HG02571 (cell line): ENCODE measurements around the gene C12orf56.
"Not testable (repeated sequence)": the region's sequence is repeated elsewhere in the genome, so short reads cannot be mapped to it uniquely, and the experiment has no call there.

Experiments
- ATAC-seq: cut with Tn5 transposase; IDR thresholded peaks from one replicate; pipeline ENCODE4 v1.9.1; 2021; ENCODE audit warnings: mild to moderate bottlenecking, moderate library complexity; ENCODE audit not compliant: unreplicated experiment

Gene C12orf56

DNA sequence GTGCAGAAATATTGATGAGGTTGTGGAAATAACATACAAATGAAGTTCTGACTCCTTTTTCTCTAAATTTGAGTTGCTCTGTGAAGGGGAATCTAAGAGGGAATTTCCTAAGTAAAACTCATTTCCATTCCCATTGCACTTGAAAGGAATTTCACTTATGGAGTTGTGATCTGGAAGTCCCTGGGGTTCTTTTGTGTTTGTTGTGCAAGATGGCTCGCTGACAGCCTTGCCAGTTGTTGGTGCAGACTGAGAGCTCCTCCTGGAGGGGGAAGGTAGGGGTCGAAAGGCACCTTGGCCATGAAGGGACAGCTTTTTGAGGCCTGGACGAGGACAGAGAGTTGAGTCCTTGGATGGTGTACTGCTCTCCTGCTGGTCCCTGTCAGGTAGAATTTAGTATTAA, 72.0 kb downstream of the C12orf56 start:
- no peak for ATAC-seq

DNA sequence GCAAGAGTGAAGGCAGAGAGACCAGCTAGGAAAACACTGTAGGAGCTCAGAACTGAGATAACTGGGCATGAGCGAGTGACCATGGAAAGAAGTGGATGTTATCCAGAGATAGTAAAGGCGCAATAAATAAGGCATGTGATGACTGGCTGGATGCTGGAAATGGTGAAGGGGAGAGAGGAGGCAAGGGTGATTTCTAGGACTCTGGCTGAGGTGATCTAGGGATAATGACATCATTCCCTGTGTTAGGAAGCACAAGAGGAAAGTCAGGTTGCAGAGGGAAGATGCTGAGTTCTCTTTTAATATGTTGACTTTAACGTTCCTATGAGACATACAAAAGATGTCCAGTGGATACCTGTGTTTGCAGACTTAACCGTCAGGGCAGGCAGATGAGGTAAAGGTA, 78.7 kb downstream of the C12orf56 start:
- no peak for ATAC-seq

GRCh38 chr12:64304571-64304970, 86.0 kb downstream of the C12orf56 start:
- no peak for ATAC-seq

DNA sequence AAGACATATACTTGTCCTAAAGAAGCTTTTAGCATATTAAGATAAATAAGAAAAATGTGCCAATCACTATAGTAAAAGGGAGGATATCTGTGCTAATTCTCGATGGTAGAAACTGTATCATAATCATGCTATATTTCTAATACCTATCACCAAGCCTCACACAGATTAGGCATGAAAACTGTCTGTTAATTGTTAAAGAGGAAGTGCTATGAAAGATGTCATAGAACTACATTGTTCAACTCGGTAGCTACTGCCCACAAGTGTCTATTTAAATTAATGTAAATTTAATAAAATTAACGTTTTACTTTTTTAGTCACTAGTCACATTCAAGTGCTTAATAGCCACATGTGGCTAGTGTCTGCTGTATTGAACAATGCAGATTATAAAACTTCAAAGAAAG, 90.9 kb downstream of the C12orf56 start:
- no peak for ATAC-seq

DNA sequence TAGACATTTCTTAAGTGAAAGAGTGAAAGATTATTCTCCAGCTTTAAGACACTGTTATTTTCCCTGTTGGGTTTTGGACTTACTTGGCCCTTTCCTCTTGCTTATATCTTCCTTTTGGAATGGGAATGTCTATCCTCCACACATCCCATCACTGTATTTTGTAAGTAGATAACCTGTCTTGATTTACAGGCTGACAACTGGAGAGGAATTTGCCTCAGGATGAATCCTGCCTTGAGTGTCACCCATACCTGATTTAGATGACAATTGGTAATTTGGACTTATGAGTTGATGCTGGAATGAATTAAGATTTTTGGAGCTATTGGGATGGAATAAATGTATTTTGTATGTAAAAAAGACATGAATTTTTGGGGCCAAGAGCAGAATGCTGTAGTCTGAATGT, 94.3 kb downstream of the C12orf56 start:
- ATAC-seq, result no peak

GRCh38 chr12:64293654-64294364, 96.7 kb downstream of the C12orf56 start:
- no peak for ATAC-seq

GRCh38 chr12:64293174-64293573, 97.4 kb downstream of the C12orf56 start:
- ATAC-seq, result not testable (repeated sequence)

GRCh38 chr12:64286521-64286920, 104.0 kb downstream of the C12orf56 start:
- ATAC-seq, result no peak

GRCh38 chr12:64284256-64284655, 106.3 kb downstream of the C12orf56 start:
- no peak for ATAC-seq

DNA sequence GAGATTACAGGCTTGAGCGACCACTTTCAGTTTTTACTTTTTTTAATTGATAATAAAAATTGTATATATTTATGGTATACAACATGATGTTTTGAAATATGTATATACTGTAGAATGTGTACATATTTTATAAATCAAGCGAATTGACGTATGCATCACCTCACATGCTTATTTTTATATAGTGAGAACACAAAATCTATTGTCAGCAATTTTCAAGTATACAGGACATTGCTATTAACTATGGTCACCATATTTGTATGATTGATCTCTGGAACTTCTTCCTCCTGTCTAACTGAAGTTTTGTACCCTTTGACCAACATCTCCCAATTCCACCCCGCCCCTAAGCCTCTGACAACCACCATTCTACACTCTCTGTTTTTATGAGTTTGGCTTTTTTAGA, 112.1 kb downstream of the C12orf56 start:
- no peak for ATAC-seq

GRCh38 chr12:64273527-64274403, 116.8 kb downstream of the C12orf56 start:
- no peak for ATAC-seq

DNA sequence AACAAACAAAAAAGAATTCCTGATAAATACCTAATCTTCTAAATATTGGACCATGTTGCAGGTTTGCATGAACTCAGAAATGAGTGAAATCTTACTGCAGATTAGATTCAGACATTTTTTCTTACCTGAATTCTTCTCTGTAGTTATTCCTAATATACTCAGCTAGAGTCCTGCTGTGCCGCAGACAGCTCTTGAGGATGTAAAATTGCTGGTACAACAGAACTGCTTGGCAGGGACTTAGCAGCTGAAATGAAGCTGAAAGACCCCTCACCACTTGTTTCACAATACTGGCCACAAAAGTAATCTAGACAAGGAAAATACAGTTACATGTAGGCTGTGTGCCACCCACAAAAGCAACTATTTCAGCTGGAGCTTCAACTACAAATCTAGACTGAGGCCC, 120.1 kb downstream of the C12orf56 start:
- no peak for ATAC-seq

DNA sequence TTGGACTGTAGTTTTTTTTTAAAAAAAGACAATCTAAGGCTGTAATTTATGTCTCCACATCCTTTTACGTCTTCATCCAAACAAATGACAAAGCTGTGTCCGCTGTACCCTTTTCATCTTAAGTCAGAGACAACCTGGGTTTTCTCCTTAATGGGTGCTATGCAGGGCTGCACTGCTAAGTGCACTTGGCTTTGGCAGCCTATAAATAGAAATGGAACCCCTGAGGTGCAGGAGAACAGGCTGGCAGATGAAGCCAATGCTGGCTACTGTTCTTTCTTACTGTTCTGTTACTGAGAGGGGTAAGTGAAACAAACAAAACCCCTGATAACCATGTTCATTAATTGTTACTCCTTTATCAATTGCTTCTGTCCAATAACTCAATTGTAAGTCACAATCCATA, 121.4 kb downstream of the C12orf56 start:
- ATAC-seq, result no peak

- no peak for ATAC-seq
Measured at GRCh38 chr12:64268409-64268808, 122.1 kb downstream of the C12orf56 start.

DNA sequence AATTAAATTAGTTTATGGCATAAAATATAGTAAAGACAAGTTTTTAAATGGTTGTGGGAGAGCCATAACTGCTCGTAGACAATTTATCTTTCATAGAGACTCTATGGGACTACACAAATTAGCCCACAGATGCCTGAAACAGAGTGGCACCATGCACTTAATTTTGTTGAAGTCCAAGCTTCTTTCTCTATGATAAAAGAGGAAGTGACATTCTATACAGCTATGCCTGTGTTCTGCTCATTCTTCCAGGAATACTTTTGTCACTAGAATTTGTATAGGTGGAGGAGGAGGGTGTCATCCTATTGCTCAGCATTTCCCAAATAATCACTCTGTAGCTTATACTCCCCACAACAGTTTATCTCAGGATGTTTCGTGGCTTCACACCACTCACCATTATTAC, 124.7 kb downstream of the C12orf56 start:
- no peak for ATAC-seq

DNA sequence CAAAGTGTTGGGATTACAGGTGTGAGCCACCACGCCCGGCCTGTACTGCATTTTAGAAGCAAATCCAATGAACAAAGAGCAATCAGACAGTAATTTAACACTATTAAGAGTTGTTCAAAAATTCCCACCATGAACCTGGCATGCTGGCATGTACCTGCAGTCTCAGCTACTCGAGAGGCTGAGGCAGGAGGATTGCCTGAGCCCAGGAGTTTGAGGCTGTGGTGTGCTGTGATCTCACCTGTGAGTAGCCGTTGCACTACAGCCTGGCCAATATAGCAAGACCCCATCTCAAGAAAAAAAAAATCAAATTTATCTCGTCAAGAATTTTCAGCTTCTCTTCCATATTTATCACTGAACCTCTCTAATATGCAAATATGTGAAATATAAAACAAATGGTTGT, 128.7 kb downstream of the C12orf56 start:
- no peak for ATAC-seq

GRCh38 chr12:64258576-64258975, 132.0 kb downstream of the C12orf56 start:
- no peak for ATAC-seq

- ATAC-seq, result no peak
Measured at GRCh38 chr12:64256166-64256800, 134.3 kb downstream of the C12orf56 start.

GRCh38 chr12:64255249-64255648, 135.3 kb downstream of the C12orf56 start:
- ATAC-seq, result no peak

DNA sequence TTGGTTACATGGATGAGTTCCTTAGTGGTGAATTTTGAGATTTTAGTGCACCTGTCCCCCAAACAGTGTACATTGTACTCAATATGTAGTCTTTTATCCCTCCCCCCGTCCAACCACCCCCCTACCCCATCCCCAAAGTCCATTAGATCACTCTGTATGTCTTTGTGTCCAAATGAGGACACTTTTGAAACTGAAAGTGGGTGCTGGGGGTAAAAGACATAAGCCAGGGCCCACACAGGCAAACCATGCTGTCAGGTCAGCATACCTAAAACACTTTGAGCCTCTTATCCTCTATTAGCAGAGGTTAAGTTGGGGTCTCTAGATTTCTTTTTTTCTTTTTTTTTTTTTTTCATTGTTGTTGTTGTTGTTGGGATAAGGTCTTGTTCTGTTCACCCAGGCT, 137.2 kb downstream of the C12orf56 start:
- ATAC-seq, result no peak

- ATAC-seq, result no peak
Measured at GRCh38 chr12:64252681-64253080, 137.9 kb downstream of the C12orf56 start.

DNA sequence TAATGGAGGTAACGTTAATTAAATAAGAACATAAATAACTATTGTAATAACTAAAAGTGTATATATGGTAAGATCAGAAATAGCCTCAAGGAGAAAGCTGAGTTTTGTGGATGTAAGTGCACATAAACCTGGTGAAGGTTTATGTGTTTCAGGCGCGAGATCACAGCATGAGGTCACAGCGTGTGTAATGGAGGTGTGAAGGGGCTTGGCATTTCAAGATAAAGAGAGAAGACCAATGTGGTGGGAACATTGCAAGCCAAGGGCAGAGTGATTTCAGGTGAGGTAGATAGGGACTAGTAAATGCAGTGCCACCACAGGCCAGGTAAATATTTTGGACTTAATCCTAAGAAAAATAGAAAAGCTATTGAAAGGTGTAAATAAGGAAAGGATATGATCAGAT, 146.7 kb downstream of the C12orf56 start:
- ATAC-seq, result no peak
